ENCODE measurements around the gene TBX4. TPM values are rescaled to one million over a fixed set of nuclear protein-coding genes. Genes with fewer than 3 reads are reported as not detected.

Gene TBX4
- under 1 TPM in 1 of 3 donors, not detected in 2; 0.80 TPM for total RNA-seq

- peaks cover 9 to 69% of the 10 kb centered on the region in 2 donors for H3K27me3 ChIP-seq
- intact Hi-C loops (cut with DNase I; ENCODE audit: low total_unique reads): no loop called here
- peaks cover 0 to 7% of the 10 kb centered on the region in 2 donors for H3K9me3 ChIP-seq
- peaks cover 0 to 5% of the 10 kb centered on the region in 2 donors for H3K4me1 ChIP-seq
- peak in 1 of 2 donors; percentile 14 for DNase-seq (ENCODE audit: low spot score in 2 of 2)
- TF ChIP-seq POLR2A (IDR thresholded peaks at IDR 0.05) (no peak), CTCF (IDR thresholded peaks at IDR 0.05) (no peak)
- H3K36me3 ChIP-seq: no peaks in the 10 kb centered on the region
- H3K4me3 ChIP-seq: peak within 1 kb of the TSS; percentile 31 to 60 (median 32)
- H3K27ac ChIP-seq: no peak within 1 kb of the TSS
Measured at GRCh38 chr17:61452301-61453290, at the start of gene TBX4. TBX4 (plus strand) TSS chr17:61452422; CDS start chr17:61456491, 4,069 bp downstream.

GRCh38 chr17:61402978-61403800 lies 49.0 kb upstream of the TBX4 start:
- intact Hi-C loops (cut with DNase I; ENCODE audit: low total_unique reads): loop anchor here (5.0 kb wide), 1 partner anchor 681 kb away; no protein-coding TSS in a partner anchor
- TF ChIP-seq POLR2AphosphoS5 (IDR thresholded peaks at IDR 0.05): no peak
- no peak for TF ChIP-seq CTCF (IDR thresholded peaks at IDR 0.05)
- TF ChIP-seq POLR2A (IDR thresholded peaks at IDR 0.05): no peak
- Histone ChIP-seq H3K36me3 (no peaks in the 10 kb centered on the region), H3K4me3 (peak overlapping the region; percentile 10 to 50 (median 32)), H3K4me1 (no peaks in the 10 kb centered on the region), H3K27ac (peak overlapping the region in 1 of 2 donors; percentile 46), H3K27me3 (peaks cover 7 to 16% of the 10 kb centered on the region in 2 donors), H3K9me3 (no peaks in the 10 kb centered on the region)
- no peak for DNase-seq (ENCODE audit: low spot score in 2 of 2)

- Histone ChIP-seq H3K27me3 (peaks cover 4 to 16% of the 10 kb centered on the region in 2 donors), H3K36me3 (no peaks in the 10 kb centered on the region), H3K4me1 (no peaks in the 10 kb centered on the region), H3K9me3 (no peaks in the 10 kb centered on the region), H3K4me3 (peak overlapping the region; percentile 10 to 50 (median 32)), H3K27ac (peak overlapping the region; percentile 25 to 78)
- no peak for DNase-seq (ENCODE audit: low spot score in 2 of 2)
- intact Hi-C loops (cut with DNase I; ENCODE audit: low total_unique reads): loop anchor here (5.0 kb wide), 1 partner anchor 682 kb away; no protein-coding TSS in a partner anchor
- no peak for TF ChIP-seq CTCF (IDR thresholded peaks at IDR 0.05)
- TF ChIP-seq POLR2AphosphoS5 (IDR thresholded peaks at IDR 0.05): no peak
- no peak for TF ChIP-seq POLR2A (IDR thresholded peaks at IDR 0.05)
Measured at GRCh38 chr17:61403801-61404662, 48.2 kb upstream of the TBX4 start.

GRCh38 chr17:61404663-61404912 lies 47.6 kb upstream of the TBX4 start:
- H3K27ac ChIP-seq: peak overlapping the region; percentile 45 to 78
- H3K4me1 ChIP-seq: no peaks in the 10 kb centered on the region
- intact Hi-C loops (cut with DNase I; ENCODE audit: low total_unique reads): loop anchor here (5.0 kb wide), 1 partner anchor 682 kb away; no protein-coding TSS in a partner anchor
- TF ChIP-seq POLR2A (IDR thresholded peaks at IDR 0.05): no peak
- TF ChIP-seq CTCF (IDR thresholded peaks at IDR 0.05): no peak
- TF ChIP-seq POLR2AphosphoS5 (IDR thresholded peaks at IDR 0.05): no peak
- no peaks in the 10 kb centered on the region for H3K36me3 ChIP-seq
- H3K9me3 ChIP-seq: no peaks in the 10 kb centered on the region
- peak overlapping the region; percentile 10 to 50 (median 32) for H3K4me3 ChIP-seq
- DNase-seq (ENCODE audit: low spot score in 2 of 2): no peak
- H3K27me3 ChIP-seq: peaks cover 0 to 16% of the 10 kb centered on the region in 2 donors

Data from breast epithelium (tissue), 4 donors.